Thymus (tissue), 11 donors: ENCODE measurements around the gene PCDH1. TPM values are rescaled to one million over a fixed set of nuclear protein-coding genes. Genes with fewer than 3 reads are reported as not detected.

Experiments used
- DNase-seq, 9 donors: peaks; one replicate each; pipeline ENCODE4 v3.0.0-alpha.2; 2013; ENCODE audit warnings: low spot score in 9 of 9, low read depth in 6 of 9, missing footprints in 1 of 9
- H3K27ac ChIP-seq, 2 donors: one replicate each; pipeline ENCODE4 v1.5.1; 2013; ENCODE audit warnings: control low read depth in 1 of 2, low read depth in 1 of 2, low read length in 1 of 2, mild to moderate bottlenecking in 1 of 2, moderate library complexity in 1 of 2
- H3K27me3 ChIP-seq, 2 donors: one replicate each; pipeline ENCODE4 v1.5.1; 2013; ENCODE audit warnings: low read length in 1 of 2; ENCODE audit not compliant: control insufficient read depth in 2 of 2, insufficient read depth in 1 of 2
- H3K36me3 ChIP-seq, 2 donors: one replicate each; pipeline ENCODE4 v1.5.1; 2013; ENCODE audit warnings: low read length in 1 of 2, mild to moderate bottlenecking in 1 of 2, moderate library complexity in 1 of 2; ENCODE audit not compliant: control insufficient read depth in 2 of 2, insufficient read depth in 2 of 2
- H3K4me1 ChIP-seq, 2 donors: one replicate each; pipeline ENCODE4 v1.5.1; 2013; ENCODE audit warnings: low read length in 2 of 2; ENCODE audit not compliant: control insufficient read depth in 2 of 2, insufficient read depth in 2 of 2
- H3K4me3 ChIP-seq, 2 donors: one replicate each; pipeline ENCODE4 v1.5.1; 2013; ENCODE audit warnings: low read length in 2 of 2, control low read depth in 1 of 2, mild to moderate bottlenecking in 1 of 2
- H3K9me3 ChIP-seq, 2 donors: one replicate each; pipeline ENCODE4 v1.5.1; 2013; ENCODE audit warnings: low read length in 1 of 2, mild to moderate bottlenecking in 1 of 2; ENCODE audit not compliant: control insufficient read depth in 2 of 2, insufficient read depth in 1 of 2
- WGBS: extraction: QIAGEN DNeasy Blood & Tissue Kit; methylation state at CpG from one replicate; pipeline ENCODE4 v1.1.7; 2013; 5-methylcytosine and 5-hydroxymethylcytosine counted together
- polyA plus RNA-seq: library from polyadenylated mRNA; stranded (reverse); fragments of 200-250 nt; gene quantifications from one replicate; pipeline ENCODE4 v1.2.3, GENCODE V29; 2013
- total RNA-seq: library from RNA; stranded (reverse); fragments of 120-200 nt; gene quantifications from one replicate; pipeline ENCODE4 v1.2.4, GENCODE V29; 2013
- donor health status: healthy.

Gene PCDH1
- total and polyA plus RNA-seq, 2 donors = 1.9 to 5.1 TPM

GRCh38 chr5:141853895-141854626 lies 24.1 kb downstream of the PCDH1 start:
- Histone ChIP-seq H3K36me3 (no peaks in the 10 kb centered on the region), H3K27ac (no peak overlapping the region), H3K4me3 (no peak overlapping the region), H3K27me3 (peaks cover 0 to 48% of the 10 kb centered on the region in 2 donors), H3K9me3 (peaks cover 0 to 2% of the 10 kb centered on the region in 2 donors), H3K4me1 (peaks cover 2 to 10% of the 10 kb centered on the region in 2 donors)
- 87% methylated on average over 33 of the region's 33 CpGs for WGBS
- no peak for DNase-seq

GRCh38 chr5:141852448-141852847 lies 25.8 kb downstream of the PCDH1 start:
- no peak overlapping the region for H3K27ac ChIP-seq
- 78% methylated on average over 3 of the region's 3 CpGs for WGBS

GRCh38 chr5:141851195-141851874 lies 26.9 kb downstream of the PCDH1 start:
- H3K36me3 ChIP-seq = no peaks in the 10 kb centered on the region
- H3K4me1 ChIP-seq = peaks cover 9 to 22% of the 10 kb centered on the region in 2 donors
- H3K27ac ChIP-seq = no peak overlapping the region
- DNase-seq = no peak
- peaks cover 0 to 39% of the 10 kb centered on the region in 2 donors for H3K27me3 ChIP-seq
- H3K4me3 ChIP-seq = no peak overlapping the region
- H3K9me3 ChIP-seq = peaks cover 0 to 2% of the 10 kb centered on the region in 2 donors
- WGBS = 95% methylated on average over 10 of the region's 10 CpGs

More at GRCh38 chr5:141852448-141852847, 25.8 kb downstream of the PCDH1 start:
- Histone ChIP-seq H3K27me3 (peaks cover 0 to 39% of the 10 kb centered on the region in 2 donors), H3K4me3 (no peak overlapping the region), H3K9me3 (peaks cover 0 to 2% of the 10 kb centered on the region in 2 donors), H3K36me3 (no peaks in the 10 kb centered on the region), H3K4me1 (peaks cover 8 to 19% of the 10 kb centered on the region in 2 donors)
- DNase-seq = no peak

- Histone ChIP-seq H3K27ac (peak overlapping the region in 1 of 2 donors; percentile 15), H3K36me3 (no peaks in the 10 kb centered on the region), H3K4me3 (peak overlapping the region; percentile 93 to 98), H3K4me1 (peaks cover 15 to 28% of the 10 kb centered on the region in 2 donors), H3K27me3 (peaks cover 0 to 36% of the 10 kb centered on the region in 2 donors), H3K9me3 (peaks cover 0 to 2% of the 10 kb centered on the region in 2 donors)
- DNase-seq = no peak
- WGBS = 43% methylated on average over 10 of the region's 10 CpGs
These were observed 27.4 kb downstream of the PCDH1 start for GRCh38 chr5:141850786-141851185.

- peaks cover 0 to 2% of the 10 kb centered on the region in 2 donors for H3K9me3 ChIP-seq
- H3K4me3 ChIP-seq = peak overlapping the region; percentile 93 to 98
- H3K36me3 ChIP-seq = no peaks in the 10 kb centered on the region
- H3K27ac ChIP-seq = peak overlapping the region; percentile 97 to 98
- peak in 2 of 9 donors; percentile 35 to 67 for DNase-seq
- peaks cover 17 to 33% of the 10 kb centered on the region in 2 donors for H3K4me1 ChIP-seq
- H3K27me3 ChIP-seq = peaks cover 0 to 32% of the 10 kb centered on the region in 2 donors
- under 1% methylated on average over 35 of the region's 36 CpGs for WGBS
These were observed 27.9 kb downstream of the PCDH1 start for GRCh38 chr5:141850244-141850768.

DNA sequence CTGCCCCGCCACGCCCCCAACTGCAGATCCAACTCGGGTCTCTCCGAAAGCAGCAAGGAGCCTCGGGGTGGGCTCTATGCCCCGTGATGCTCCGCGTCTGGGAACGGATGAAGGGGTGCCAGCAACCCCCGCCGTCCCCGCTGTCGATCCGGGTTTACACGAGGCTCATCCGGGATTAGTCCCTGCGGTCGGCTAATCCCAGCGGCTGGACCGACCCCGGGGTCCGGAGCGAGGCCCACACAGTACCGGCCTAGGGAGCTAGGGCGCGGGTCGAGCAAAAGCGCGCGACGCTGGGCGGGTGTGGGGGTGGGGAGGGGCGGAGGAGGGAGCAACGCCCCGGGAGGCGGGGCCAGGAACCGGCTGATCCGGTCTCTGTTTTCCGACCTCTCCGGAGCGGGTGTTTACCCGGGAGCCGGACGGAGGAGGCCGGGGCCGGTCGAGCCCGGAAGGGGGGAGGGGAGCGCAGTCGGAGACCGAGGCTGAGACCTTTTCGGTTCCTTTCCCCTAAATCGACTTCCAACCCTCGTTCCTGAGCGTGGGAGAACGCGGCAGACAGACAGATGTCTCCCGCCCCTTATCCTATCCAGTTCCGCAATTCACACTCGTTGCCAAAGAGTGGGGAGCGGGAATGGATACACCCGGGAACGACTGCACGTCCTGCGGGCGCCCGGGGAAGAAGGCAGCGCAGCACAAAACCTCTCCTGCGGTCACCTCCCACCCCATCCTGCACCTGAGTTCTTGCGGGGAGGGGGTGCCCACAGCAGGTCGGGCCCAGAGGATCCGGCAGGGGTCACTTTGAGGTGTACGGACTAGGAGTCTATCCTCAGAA lies 28.6 kb downstream of the PCDH1 start:
- Histone ChIP-seq H3K4me1 (peaks cover 24 to 39% of the 10 kb centered on the region in 2 donors), H3K27ac (peak overlapping the region; percentile 97 to 98), H3K4me3 (peak overlapping the region; percentile 93 to 98), H3K27me3 (peaks cover 0 to 32% of the 10 kb centered on the region in 2 donors), H3K9me3 (peaks cover 0 to 2% of the 10 kb centered on the region in 2 donors), H3K36me3 (no peaks in the 10 kb centered on the region)
- WGBS = under 1% methylated on average over 73 of the region's 73 CpGs
- DNase-seq = peak in 7 of 9 donors; percentile 68 to 89 (median 78)

- 17% methylated on average over 19 of the region's 19 CpGs for WGBS
- H3K36me3 ChIP-seq = no peaks in the 10 kb centered on the region
- peak overlapping the region; percentile 97 to 98 for H3K27ac ChIP-seq
- peaks cover 0 to 27% of the 10 kb centered on the region in 2 donors for H3K27me3 ChIP-seq
- peak in 1 of 9 donors; percentile 44 for DNase-seq
- H3K4me1 ChIP-seq = peaks cover 27 to 46% of the 10 kb centered on the region in 2 donors
- H3K4me3 ChIP-seq = peak overlapping the region; percentile 93 to 98
- H3K9me3 ChIP-seq = peaks cover 0 to 2% of the 10 kb centered on the region in 2 donors
These were observed 29.3 kb downstream of the PCDH1 start for GRCh38 chr5:141848744-141849414.

DNA sequence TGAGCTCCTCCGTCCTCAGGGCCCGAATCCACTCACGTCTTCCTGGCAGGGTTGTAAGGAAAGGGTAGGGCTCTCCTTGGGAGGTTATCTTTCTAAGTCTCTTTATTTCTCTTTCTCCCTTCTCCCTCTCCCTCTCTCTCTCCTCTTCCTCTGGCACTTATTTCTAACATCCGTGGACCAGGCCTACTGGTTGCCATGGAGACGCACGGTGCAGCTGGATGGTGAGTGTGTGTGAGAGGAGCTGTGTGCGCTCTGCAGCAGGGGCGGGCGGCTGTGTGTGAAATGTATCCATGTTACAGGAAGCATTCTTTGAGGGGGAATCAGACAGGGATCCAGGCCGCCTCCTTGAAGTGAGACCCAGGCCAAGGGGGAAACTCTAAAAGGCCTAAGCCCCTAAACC lies 32.2 kb downstream of the PCDH1 start:
- H3K9me3 ChIP-seq = peaks cover 0 to 2% of the 10 kb centered on the region in 2 donors
- peaks cover 0 to 8% of the 10 kb centered on the region in 2 donors for H3K27me3 ChIP-seq
- H3K4me1 ChIP-seq = peaks cover 54 to 74% of the 10 kb centered on the region in 2 donors
- peak in 2 of 9 donors; percentile 52 to 79 for DNase-seq
- no peak overlapping the region for H3K4me3 ChIP-seq
- no peaks in the 10 kb centered on the region for H3K36me3 ChIP-seq
- WGBS = 60% methylated on average over 10 of the region's 10 CpGs
- H3K27ac ChIP-seq = peak overlapping the region in 1 of 2 donors; percentile 68
